SK-N-MC (cell line): ENCODE measurements around the gene PNMA1.

Experiments used
- EZH2 ChIP-seq: fragments of 200-600 bp; sonication (generic); IDR thresholded peaks from one replicate; pipeline ENCODE4 v1.6.1; 2017; ENCODE audit warnings: antibody characterized with exemption
- FOXP2 ChIP-seq: optimal IDR thresholded peaks from 2 replicates; pipeline ENCODE3; 2011; ENCODE audit warnings: mild to moderate bottlenecking, moderate library complexity; ENCODE audit not compliant: insufficient read depth; ENCODE audit errors: extremely low read length, control extremely low read depth
- POLR2AphosphoS5 ChIP-seq: IDR thresholded peaks from 2 replicates; pipeline ENCODE4 v1.6.1; 2012; ENCODE audit warnings: mild to moderate bottlenecking, low read depth, low read length, borderline replicate concordance

- no peak for TF ChIP-seq POLR2AphosphoS5
- TF ChIP-seq EZH2, result no peak
- TF ChIP-seq FOXP2, result no peak
These were observed 13.0 kb upstream of the PNMA1 start for GRCh38 chr14:73727166-73727565.
